CD14-positive monocyte (primary cell): ENCODE measurements around the gene ARFGEF3. TPM values are rescaled to one million over a fixed set of nuclear protein-coding genes. Genes with fewer than 3 reads are reported as not detected.

Experiments
- DNase-seq, 3 donors: peaks; one replicate each; pipeline ENCODE4 v3.0.0-alpha.2; 2011 to 2022
- H2AFZ ChIP-seq: 2 replicates; pipeline ENCODE4 v1.6.0; 2012; ENCODE audit warnings: mild to moderate bottlenecking, low read depth, low read length, inconsistent platforms; ENCODE audit not compliant: insufficient read depth, poor library complexity, severe bottlenecking
- H3K27ac ChIP-seq, 2 donors: 1 replicate in 1 of 2; 2 replicates in 1 of 2; pipeline ENCODE4 v1.5.1; 2012 to 2013; ENCODE audit warnings: low read length in 2 of 2, control low read depth in 1 of 2, inconsistent platforms in 1 of 2, low read depth in 1 of 2, mild to moderate bottlenecking in 1 of 2
- H3K27me3 ChIP-seq, 2 donors: one replicate each; pipeline versions ENCODE4 v1.6.0 to v1.6.1; 2011 to 2013; ENCODE audit warnings: low read length in 2 of 2; ENCODE audit not compliant: control insufficient read depth in 2 of 2, insufficient read depth in 2 of 2
- H3K36me3 ChIP-seq, 2 donors: replicated peaks in 1 of 2; 1 replicate in 1 of 2; 2 replicates in 1 of 2; pipeline versions ENCODE4 v1.5.1 to v1.6.1; 2012 to 2013; ENCODE audit warnings: low read length in 2 of 2, control low read depth in 1 of 2, inconsistent platforms in 1 of 2, mild to moderate bottlenecking in 1 of 2; ENCODE audit not compliant: insufficient read depth in 2 of 2, control insufficient read depth in 1 of 2
- H3K4me1 ChIP-seq, 2 donors: 1 replicate in 1 of 2; 2 replicates in 1 of 2; pipeline versions ENCODE4 v1.5.1 to v1.6.1; 2012 to 2013; ENCODE audit warnings: low read length in 2 of 2, control low read depth in 1 of 2, inconsistent platforms in 1 of 2, mild to moderate bottlenecking in 1 of 2, moderate library complexity in 1 of 2; ENCODE audit not compliant: insufficient read depth in 2 of 2, control insufficient read depth in 1 of 2
- H3K4me2 ChIP-seq: replicated peaks from 2 replicates; pipeline ENCODE3; 2012; ENCODE audit warnings: low read length, moderate library complexity, mild to moderate bottlenecking; ENCODE audit not compliant: poor library complexity, severe bottlenecking; ENCODE audit errors: extremely low read depth
- H3K4me3 ChIP-seq, 3 experiments: fragments of 200-600 bp in 1 of 3; sonication (generic) in 1 of 3; replicated peaks in 1 of 3; 1 replicate in 2 of 3; 2 replicates in 1 of 3; pipeline ENCODE4 v1.5.1; 2011 to 2013; ENCODE audit warnings: low read length in 3 of 3, mild to moderate bottlenecking in 3 of 3, control low read depth in 2 of 3, low read depth in 2 of 3, inconsistent platforms in 1 of 3, moderate library complexity in 1 of 3
- H3K79me2 ChIP-seq: 2 replicates; pipeline ENCODE4 v1.6.0; 2012; ENCODE audit warnings: mild to moderate bottlenecking, control low read depth, inconsistent platforms, low read length, moderate library complexity; ENCODE audit not compliant: insufficient read depth
- H3K9ac ChIP-seq: 2 replicates; pipeline ENCODE4 v1.6.0; 2017; ENCODE audit warnings: low read length, mild to moderate bottlenecking; ENCODE audit not compliant: insufficient read depth, poor library complexity, severe bottlenecking
- H3K9me3 ChIP-seq, 2 donors: replicated peaks in 1 of 2; 1 replicate in 1 of 2; 2 replicates in 1 of 2; pipeline versions ENCODE4 v1.5.1 to v1.6.1; 2012 to 2013; ENCODE audit warnings: low read length in 2 of 2, control low read depth in 1 of 2; ENCODE audit not compliant: control insufficient read depth in 1 of 2, insufficient read depth in 1 of 2
- H4K20me1 ChIP-seq: 2 replicates; pipeline ENCODE4 v1.6.0; 2012; ENCODE audit warnings: mild to moderate bottlenecking, low read length, control low read depth, moderate library complexity; ENCODE audit not compliant: insufficient read depth
- H3K27ac Mint-ChIP-seq, 7 donors: one replicate each; pipeline ENCODE4 v1.8.0; 2020; ENCODE audit warnings: mild to moderate bottlenecking in 7 of 7, mixed read lengths in 7 of 7, moderate library complexity in 6 of 7, inconsistent platforms in 2 of 7
- H3K27me3 Mint-ChIP-seq, 3 donors: one replicate each; pipeline ENCODE4 v1.8.0; 2021 to 2022; ENCODE audit warnings: low read depth in 3 of 3, mild to moderate bottlenecking in 3 of 3, mixed read lengths in 3 of 3, moderate library complexity in 3 of 3, inconsistent platforms in 1 of 3
- H3K36me3 Mint-ChIP-seq, 2 donors: one replicate each; pipeline ENCODE4 v1.8.0; 2020; ENCODE audit warnings: mixed read lengths in 2 of 2, inconsistent platforms in 1 of 2, mild to moderate bottlenecking in 1 of 2
- H3K4me1 Mint-ChIP-seq: one replicate; pipeline ENCODE4 v1.8.0; 2020; ENCODE audit warnings: mild to moderate bottlenecking, mixed read lengths
- H3K4me3 Mint-ChIP-seq, 2 donors: one replicate each; pipeline ENCODE4 v1.8.0; 2020; ENCODE audit warnings: mild to moderate bottlenecking in 2 of 2, mixed read lengths in 2 of 2, moderate library complexity in 1 of 2
- H3K9me3 Mint-ChIP-seq, 7 donors: one replicate each; pipeline ENCODE4 v1.8.0; 2020 to 2022; ENCODE audit warnings: mixed read lengths in 7 of 7, mild to moderate bottlenecking in 6 of 7, moderate library complexity in 6 of 7, inconsistent platforms in 2 of 7
- CTCF ChIP-seq: fragments of 200-600 bp; IDR thresholded peaks from one replicate; pipeline ENCODE4 v1.8.0; 2022; ENCODE audit warnings: antibody characterized with exemption, mild to moderate bottlenecking
- WGBS: methylation state at CpG from one replicate; pipeline ENCODE4 v1.1.5; 2013; ENCODE audit warnings: missing lambda C conversion rate; ENCODE audit not compliant: insufficient coverage; 5-methylcytosine and 5-hydroxymethylcytosine counted together
- intact Hi-C, 2 donors: fragments of 100-400 bp; cut with micrococcal nuclease; formaldehyde crosslinking; loops; one replicate each; pipeline versions ENCODE4 v1.15.0 to v1.15.1; 2023
- polyA plus RNA-seq, 3 donors: library from polyadenylated mRNA; depleted of rRNA in 1 of 3; unstranded in 2 of 3; stranded (reverse) in 1 of 3; fragments of 300-500 nt in 2 of 3; fragments of >200 nt in 1 of 3; fragmentation: Illumina TruSeq in 2 of 3; gene quantifications; 1 replicate in 2 of 3; 2 replicates in 1 of 3; pipeline ENCODE4 v1.2.3, GENCODE V29; 2012 to 2021

ARFGEF3 gene
- polyA plus RNA-seq, 3 donors = not detected

GRCh38 chr6:138206862-138207261 lies 45.1 kb downstream of the ARFGEF3 start:
- Histone ChIP-seq H3K4me1 (no peaks in the 10 kb centered on the region), H3K4me2 (no peak overlapping the region), H3K4me3 (no peak overlapping the region), H2AFZ (no peak overlapping the region), H3K9me3 (no peaks in the 10 kb centered on the region), H4K20me1 (no peaks in the 10 kb centered on the region), H3K27ac (no peak overlapping the region), H3K36me3 (no peaks in the 10 kb centered on the region), H3K27me3 (no peaks in the 10 kb centered on the region), H3K9ac (no peak overlapping the region), H3K79me2 (no peaks in the 10 kb centered on the region)
- H3K9me3 Mint-ChIP-seq = peaks cover 0 to 7% (median 0%) of the 10 kb centered on the region in 7 donors
- DNase-seq = no peak
- H3K27me3 Mint-ChIP-seq = peaks cover 4 to 6% (median 4%) of the 10 kb centered on the region in 3 donors
- H3K27ac Mint-ChIP-seq = no peak overlapping the region
- no peaks in the 10 kb centered on the region for H3K36me3 Mint-ChIP-seq
- intact Hi-C loops = no loop called here
- H3K4me3 Mint-ChIP-seq = no peak overlapping the region
- no peak for TF ChIP-seq CTCF
- no peaks in the 10 kb centered on the region for H3K4me1 Mint-ChIP-seq

GRCh38 chr6:138211048-138211581 lies 49.4 kb downstream of the ARFGEF3 start:
- intact Hi-C loops = no loop called here
- H3K27me3 Mint-ChIP-seq = peaks cover 4 to 6% (median 5%) of the 10 kb centered on the region in 3 donors
- H3K9me3 ChIP-seq = no peaks in the 10 kb centered on the region

More at GRCh38 chr6:138211048-138211581, 49.4 kb downstream of the ARFGEF3 start:
- Histone ChIP-seq H2AFZ (no peak overlapping the region), H3K27me3 (no peaks in the 10 kb centered on the region), H3K4me1 (no peaks in the 10 kb centered on the region), H3K27ac (no peak overlapping the region), H3K79me2 (no peaks in the 10 kb centered on the region), H4K20me1 (no peaks in the 10 kb centered on the region), H3K4me3 (no peak overlapping the region), H3K9ac (no peak overlapping the region), H3K4me2 (no peak overlapping the region), H3K36me3 (no peaks in the 10 kb centered on the region)
- H3K4me1 Mint-ChIP-seq = no peaks in the 10 kb centered on the region
- no peak overlapping the region for H3K4me3 Mint-ChIP-seq
- H3K36me3 Mint-ChIP-seq = no peaks in the 10 kb centered on the region
- H3K27ac Mint-ChIP-seq = no peak overlapping the region
- no peak for DNase-seq
- no peak for TF ChIP-seq CTCF
- peaks cover 0 to 1% (median 0%) of the 10 kb centered on the region in 7 donors for H3K9me3 Mint-ChIP-seq
- no CpG with 5 or more reads among the region's 2 CpGs for WGBS
